Measurements from ENCODE around the gene NR2F1. TPM values are rescaled to one million over a fixed set of nuclear protein-coding genes. Genes with fewer than 3 reads are reported as not detected.

Gene NR2F1
- total RNA-seq, 1 experiment from 2014 or later = 51.2 TPM

DNA sequence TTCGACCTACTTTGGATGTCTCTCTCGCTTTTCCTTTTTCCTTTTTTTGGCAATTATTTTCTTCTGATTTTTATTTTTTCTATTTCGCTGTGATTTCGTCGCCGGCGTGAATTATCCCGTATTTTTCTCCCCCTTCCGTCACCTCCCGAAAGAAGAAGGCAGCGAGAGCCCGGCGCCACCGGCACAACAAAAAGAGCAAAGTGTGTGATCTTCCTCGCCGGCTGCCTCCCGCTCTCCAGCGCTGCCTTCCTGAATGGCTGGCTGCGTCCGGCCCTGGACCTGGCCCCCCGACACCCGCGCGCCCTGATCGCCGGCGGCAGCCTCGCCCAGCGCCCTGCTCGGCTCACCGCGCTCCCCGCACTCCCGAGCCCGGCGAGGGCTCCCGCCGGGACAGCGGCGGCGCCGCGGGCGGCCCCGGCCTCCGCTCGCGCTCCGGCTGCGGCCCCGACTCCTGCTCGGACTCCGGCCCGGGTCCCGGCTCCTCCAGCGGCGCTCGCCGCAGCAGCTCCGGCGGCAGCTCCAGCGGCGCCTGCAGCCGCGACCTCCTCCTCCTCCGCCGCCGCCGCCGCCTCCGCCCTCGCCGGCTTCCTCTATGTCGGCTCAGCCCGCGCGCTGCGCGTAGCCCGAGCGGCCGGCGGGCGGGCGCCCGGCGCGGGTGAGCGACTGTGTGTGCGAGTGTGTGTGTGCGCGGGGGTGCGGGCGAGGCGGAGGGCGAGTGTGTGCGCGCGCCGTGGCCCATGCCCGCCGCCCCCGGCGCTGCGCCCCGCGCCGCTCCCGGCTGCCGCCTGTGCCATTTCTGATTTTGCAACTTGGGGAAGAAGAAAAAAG, 960 bp downstream of the NR2F1 start:
- BruUV-seq (replicated peaks) = no TSS peak
- ChIA-PET RAD21 (ENCODE audit: low non-redundant PET in 1 of 2, low total read pairs in 2 of 2, uncharacterized antibody in 2 of 2, unreplicated experiment in 2 of 2) (no interaction called here), CTCF (no interaction called here), POLR2A (interaction anchor here (1.2 kb wide), 2 partner anchors 217 to 224 kb away, joined by 4 to 6 read pairs; no protein-coding TSS in a partner anchor)
- intact Hi-C loops (cut with micrococcal nuclease) = loop anchor here (5.0 to 10.0 kb wide), 6 partner anchors 333 to 1311 kb away; no protein-coding TSS in a partner anchor
- Histone ChIP-seq H3K9me3 (ENCODE audit: control insufficient read depth in 1 of 2, insufficient read depth in 1 of 2, low read depth in 1 of 2, low read length in 2 of 2) (no peaks in the 10 kb centered on the region), H2AFZ (ENCODE audit: low read depth, low read length, poor library complexity, severe bottlenecking) (no peak overlapping the region), H3K4me1 (ENCODE audit: control insufficient read depth in 1 of 2, insufficient read depth in 2 of 2, low read length in 2 of 2) (peaks cover 11 to 30% of the 10 kb centered on the region in 2 experiments; a peak in 3 of 4 replicates), H3K9me2 (ENCODE audit: insufficient read depth) (no peaks in the 10 kb centered on the region), H3K27ac (ENCODE audit: low read depth, low read length) (peak overlapping the region; percentile 99), H3K27me3 (ENCODE audit: insufficient read depth, low read length) (no peaks in the 10 kb centered on the region), H3K79me2 (ENCODE audit: insufficient read depth, low read length) (peaks cover 18% of the 10 kb centered on the region), H4K20me1 (ENCODE audit: insufficient read depth) (no peaks in the 10 kb centered on the region), H3K9ac (ENCODE audit: low read length) (peak overlapping the region; percentile 66), H3K4me2 (ENCODE audit: low read length) (peak overlapping the region; percentile 98), H3K36me3 (ENCODE audit: control insufficient read depth in 1 of 2, insufficient read depth in 2 of 2, low read length in 2 of 2) (peaks cover 0 to 21% of the 10 kb centered on the region in 2 experiments; a peak in 2 of 4 replicates), H3K4me3 (replicated peaks in 1 of 2; ENCODE audit: low read depth in 1 of 2, low read length in 2 of 2) (peak overlapping the region; percentile 70 to 85)
- DNase-seq (ENCODE audit: low read depth, low spot score) = no peak
- peak; percentile 35 for ATAC-seq
- no peak for TF ChIP-seq EZH2phosphoT487 (IDR thresholded peaks at IDR 0.05; ENCODE audit: borderline replicate concordance)
- peak; percentile 69 for TF ChIP-seq TCF7L2 (IDR thresholded peaks at IDR 0.05; ENCODE audit: borderline replicate concordance, extremely low read depth, insufficient read depth, insufficient read length)
- TF ChIP-seq ZFX (IDR thresholded peaks at IDR 0.05) = peak; percentile 50; the same call in 1 of the 2 replicates

GRCh38 chr5:93584596-93585040, 1.6 kb downstream of the NR2F1 start:
- H3K4me2 ChIP-seq (ENCODE audit: low read length) = peak overlapping the region; percentile 98
- TF ChIP-seq TCF7L2 (IDR thresholded peaks at IDR 0.05; ENCODE audit: borderline replicate concordance, extremely low read depth, insufficient read depth, insufficient read length) = no peak
- no peak for TF ChIP-seq EZH2phosphoT487 (IDR thresholded peaks at IDR 0.05; ENCODE audit: borderline replicate concordance)
- TF ChIP-seq FOSL1 (IDR thresholded peaks at IDR 0.05; ENCODE audit: low read depth) = no peak
- TF ChIP-seq CBX3 (IDR thresholded peaks at IDR 0.05; ENCODE audit: low read depth) = no peak
- no peak for TF ChIP-seq CEBPB (IDR thresholded peaks at IDR 0.05; ENCODE audit: low read depth)
- H3K4me1 ChIP-seq (ENCODE audit: control insufficient read depth in 1 of 2, insufficient read depth in 2 of 2, low read length in 2 of 2) = peaks cover 10 to 27% of the 10 kb centered on the region in 2 experiments; a peak in 3 of 4 replicates
- peaks cover 0 to 24% of the 10 kb centered on the region in 2 experiments; a peak in 2 of 4 replicates for H3K36me3 ChIP-seq (ENCODE audit: control insufficient read depth in 1 of 2, insufficient read depth in 2 of 2, low read length in 2 of 2)
- BruUV-seq (replicated peaks) = no TSS peak
- H3K9me2 ChIP-seq (ENCODE audit: insufficient read depth) = no peaks in the 10 kb centered on the region
- no peaks in the 10 kb centered on the region for H3K27me3 ChIP-seq (ENCODE audit: insufficient read depth, low read length)
- no peaks in the 10 kb centered on the region for H4K20me1 ChIP-seq (ENCODE audit: insufficient read depth)
- ChIA-PET CTCF (interaction anchor here (1.3 kb wide), 1 partner anchor 217 kb away, joined by 4 read pairs; no protein-coding TSS in a partner anchor), RAD21 (ENCODE audit: low non-redundant PET in 1 of 2, low total read pairs in 2 of 2, uncharacterized antibody in 2 of 2, unreplicated experiment in 2 of 2) (no interaction called here), POLR2A (no interaction called here)
- no peak overlapping the region for H2AFZ ChIP-seq (ENCODE audit: low read depth, low read length, poor library complexity, severe bottlenecking)
- H3K27ac ChIP-seq (ENCODE audit: low read depth, low read length) = peak overlapping the region; percentile 99
- DNase-seq (ENCODE audit: low read depth, low spot score) (no peak), ATAC-seq (no peak)
- peaks cover 20% of the 10 kb centered on the region for H3K79me2 ChIP-seq (ENCODE audit: insufficient read depth, low read length)
- intact Hi-C loops (cut with micrococcal nuclease) = loop anchor here (5.0 to 10.0 kb wide), 6 partner anchors 333 to 1310 kb away; no protein-coding TSS in a partner anchor
- H3K9ac ChIP-seq (ENCODE audit: low read length) = peak overlapping the region; percentile 44
- no peaks in the 10 kb centered on the region for H3K9me3 ChIP-seq (ENCODE audit: control insufficient read depth in 1 of 2, insufficient read depth in 1 of 2, low read depth in 1 of 2, low read length in 2 of 2)
- H3K4me3 ChIP-seq (replicated peaks in 1 of 2; ENCODE audit: low read depth in 1 of 2, low read length in 2 of 2) = peak overlapping the region; percentile 68 to 85

Data from HCT116 (cell line).